ENCODE measurements around the gene PCDHGB5. TPM values are rescaled to one million over a fixed set of nuclear protein-coding genes. Genes with fewer than 3 reads are reported as not detected.

PCDHGB5 gene
- total and polyA plus RNA-seq, 12 donors, result 0.40 to 15.3 (median 9.3) TPM

GRCh38 chr5:141434006-141434405 is 36.3 kb downstream of the PCDHGB5 start:
- Histone ChIP-seq H3K9me3 (replicated peaks in 1 of 3) (peaks cover 3 to 21% (median 4%) of the 10 kb centered on the region in 3 donors), H3K27ac (no peak overlapping the region), H3K36me3 (replicated peaks in 1 of 2) (no peaks in the 10 kb centered on the region), H3K27me3 (no peaks in the 10 kb centered on the region), H3K4me3 (no peak overlapping the region), H3K4me1 (replicated peaks in 1 of 2) (peaks cover 0 to 7% of the 10 kb centered on the region in 2 donors)
- 74 to 93% (median 83%) methylated on average over 2 of the region's 2 CpGs for WGBS, 4 donors
- intact Hi-C loops (cut with DNase I), result no loop called here
- TF ChIP-seq CTCF (IDR thresholded peaks at IDR 0.05) (no peak), POLR2A (IDR thresholded peaks at IDR 0.05) (no peak)
- DNase-seq, result no peak

- no peaks in the 10 kb centered on the region for H3K4me1 ChIP-seq (replicated peaks in 1 of 2)
- DNase-seq, result no peak
- peaks cover 0 to 4% (median 0%) of the 10 kb centered on the region in 3 donors for H3K9me3 ChIP-seq (replicated peaks in 1 of 3)
- intact Hi-C loops (cut with DNase I), result no loop called here
- no peak overlapping the region for H3K27ac ChIP-seq
- H3K27me3 ChIP-seq, result no peaks in the 10 kb centered on the region
- 88 to 94% (median 92%) methylated on average over 2 of the region's 2 CpGs for WGBS, 4 donors
- no peak overlapping the region for H3K4me3 ChIP-seq
- no peaks in the 10 kb centered on the region for H3K36me3 ChIP-seq (replicated peaks in 1 of 2)
- TF ChIP-seq CTCF (IDR thresholded peaks at IDR 0.05), result no peak
- no peak for TF ChIP-seq POLR2A (IDR thresholded peaks at IDR 0.05)
Observed at GRCh38 chr5:141437221-141437620, 39.5 kb downstream of the PCDHGB5 start.

- intact Hi-C loops (cut with DNase I), result no loop called here
- 67 to 73% (median 69%) methylated on average over 10 of the region's 10 CpGs for WGBS, 4 donors
Observed at GRCh38 chr5:141439411-141440141, 41.8 kb downstream of the PCDHGB5 start.

GRCh38 chr5:141440341-141440740 is 42.6 kb downstream of the PCDHGB5 start:
- TF ChIP-seq CTCF (IDR thresholded peaks at IDR 0.05), result no peak
- TF ChIP-seq POLR2A (IDR thresholded peaks at IDR 0.05), result no peak
- no peak overlapping the region for H3K4me3 ChIP-seq
- no peaks in the 10 kb centered on the region for H3K27me3 ChIP-seq
- intact Hi-C loops (cut with DNase I), result no loop called here
- peaks cover 0 to 4% of the 10 kb centered on the region in 2 donors for H3K4me1 ChIP-seq (replicated peaks in 1 of 2)
- H3K27ac ChIP-seq, result no peak overlapping the region
- no peaks in the 10 kb centered on the region for H3K36me3 ChIP-seq (replicated peaks in 1 of 2)
- no peak for DNase-seq
- 94 to 96% (median 94%) methylated on average over 9 of the region's 9 CpGs for WGBS, 4 donors
- peaks cover 0 to 4% (median 0%) of the 10 kb centered on the region in 3 donors for H3K9me3 ChIP-seq (replicated peaks in 1 of 3)

More at GRCh38 chr5:141439411-141440141, 41.8 kb downstream of the PCDHGB5 start:
- Histone ChIP-seq H3K27me3 (no peaks in the 10 kb centered on the region), H3K4me1 (replicated peaks in 1 of 2) (no peaks in the 10 kb centered on the region), H3K36me3 (replicated peaks in 1 of 2) (no peaks in the 10 kb centered on the region), H3K27ac (no peak overlapping the region), H3K4me3 (no peak overlapping the region), H3K9me3 (replicated peaks in 1 of 3) (peaks cover 0 to 4% (median 0%) of the 10 kb centered on the region in 3 donors)
- DNase-seq, result no peak
- TF ChIP-seq CTCF (IDR thresholded peaks at IDR 0.05) (no peak), POLR2A (IDR thresholded peaks at IDR 0.05) (no peak)
